WTC11 (cell line): ENCODE data around the gene FBXO15. TPM values are rescaled to one million over a fixed set of nuclear protein-coding genes. Genes with fewer than 3 reads are reported as not detected.

Experiments
- ATAC-seq: fragments of 200-7000 bp; cut with Tn5 transposase; 2 replicates; pipeline ENCODE4 v1.10.0; 2021; ENCODE audit warnings: mild to moderate bottlenecking, moderate library complexity
- CTCF ChIA-PET: fragments of 300-600 bp; sonication (Branson Sonifier 250); formaldehyde crosslinking; loops from one replicate; lab custom pipeline; 2021; ENCODE audit warnings: antibody characterized with exemption; lab: Charles Lee
- POLR2A ChIA-PET: fragments of 350-600 bp; sonication (Branson Sonifier 250); formaldehyde crosslinking; loops from one replicate; lab custom pipeline; 2021; ENCODE audit warnings: antibody characterized with exemption; lab: Charles Lee
- DNase-seq: peaks from one replicate; pipeline ENCODE4 v3.0.0; 2021; ENCODE audit warnings: low spot score
- H3K27ac Mint-ChIP-seq: 2 replicates; pipeline ENCODE4 v1.8.0; 2021; ENCODE audit warnings: mixed read lengths
- H3K27me3 Mint-ChIP-seq: 2 replicates; pipeline ENCODE4 v1.8.0; 2021; ENCODE audit warnings: low read depth, mild to moderate bottlenecking, moderate library complexity, mixed read lengths
- H3K36me3 Mint-ChIP-seq: 2 replicates; pipeline ENCODE4 v1.8.0; 2021; ENCODE audit warnings: mixed read lengths
- H3K4me1 Mint-ChIP-seq: 2 replicates; pipeline ENCODE4 v1.8.0; 2022; ENCODE audit warnings: mixed read lengths
- H3K4me3 Mint-ChIP-seq: 2 replicates; pipeline ENCODE4 v1.8.0; 2021; ENCODE audit warnings: mild to moderate bottlenecking, moderate library complexity, mixed read lengths
- H3K9me3 Mint-ChIP-seq: 2 replicates; pipeline ENCODE4 v1.8.0; 2021; ENCODE audit warnings: mixed read lengths
- ATF1 ChIP-seq: sonication (generic); formaldehyde crosslinking; IDR thresholded peaks from 2 replicates; pipeline ENCODE4 v1.8.1; 2023; ENCODE audit warnings: mild to moderate bottlenecking, moderate library complexity, missing genetic modification reagents
- ERG ChIP-seq: fragments of 250-450 bp; sonication (Bioruptor Pico); IDR thresholded peaks from 2 replicates; pipeline ENCODE4 v1.8.0; 2021; ENCODE audit warnings: mild to moderate bottlenecking
- FOXJ3 ChIP-seq: sonication (generic); formaldehyde crosslinking; IDR thresholded peaks from 2 replicates; pipeline ENCODE4 v1.9.0; 2021; ENCODE audit warnings: missing genetic modification reagents, mild to moderate bottlenecking, borderline replicate concordance
- FOXK1 ChIP-seq: sonication (generic); formaldehyde crosslinking; IDR thresholded peaks from 2 replicates; pipeline ENCODE4 v1.8.0; 2022; ENCODE audit warnings: mild to moderate bottlenecking, moderate library complexity, missing genetic modification reagents
- GTF2I ChIP-seq: fragments of 250-450 bp; sonication (Bioruptor Pico); conservative IDR thresholded peaks from 2 replicates; pipeline ENCODE4 v1.4.0; 2021; ENCODE audit warnings: mild to moderate bottlenecking
- HMGA2 ChIP-seq: fragments of 250-450 bp; sonication (Bioruptor Pico); IDR thresholded peaks from 2 replicates; pipeline ENCODE4 v1.4.0; 2021; ENCODE audit warnings: mild to moderate bottlenecking, moderate library complexity
- IRF1 ChIP-seq: sonication (generic); formaldehyde crosslinking; IDR thresholded peaks from 2 replicates; pipeline ENCODE4 v1.8.0; 2023; ENCODE audit warnings: missing genetic modification reagents
- MXD4 ChIP-seq: fragments of 250-450 bp; sonication (Bioruptor Pico); IDR thresholded peaks from 2 replicates; pipeline ENCODE4 v1.8.0; 2021; ENCODE audit warnings: mild to moderate bottlenecking, moderate library complexity, borderline replicate concordance
- MYBL2 ChIP-seq: sonication (generic); formaldehyde crosslinking; IDR thresholded peaks from 2 replicates; pipeline ENCODE4 v1.8.1; 2023; ENCODE audit warnings: mild to moderate bottlenecking, moderate library complexity, missing genetic modification reagents
- NFATC4 ChIP-seq: fragments of 250-450 bp; sonication (Bioruptor Pico); IDR thresholded peaks from 2 replicates; pipeline ENCODE4 v1.9.0; 2021; ENCODE audit warnings: mild to moderate bottlenecking
- NFYB ChIP-seq: sonication (generic); formaldehyde crosslinking; conservative IDR thresholded peaks from 2 replicates; pipeline ENCODE4 v1.8.0; 2022; ENCODE audit warnings: low read depth, missing genetic modification reagents
- PRDM15 ChIP-seq: sonication (generic); formaldehyde crosslinking; IDR thresholded peaks from 2 replicates; pipeline ENCODE4 v1.8.0; 2022; ENCODE audit warnings: missing genetic modification reagents
- RELA ChIP-seq: sonication (generic); formaldehyde crosslinking; IDR thresholded peaks from 2 replicates; pipeline ENCODE4 v1.8.1; 2022; ENCODE audit warnings: missing genetic modification reagents, mild to moderate bottlenecking, borderline replicate concordance
- SOX15 ChIP-seq: fragments of 250-450 bp; sonication (Bioruptor Pico); IDR thresholded peaks from 2 replicates; pipeline ENCODE4 v1.9.0; 2021; ENCODE audit warnings: mild to moderate bottlenecking
- SP1 ChIP-seq: sonication (generic); formaldehyde crosslinking; conservative IDR thresholded peaks from 2 replicates; pipeline ENCODE4 v1.8.1; 2022; ENCODE audit warnings: missing genetic modification reagents
- TP53 ChIP-seq: sonication (generic); formaldehyde crosslinking; IDR thresholded peaks from 2 replicates; pipeline ENCODE4 v1.8.1; 2023; ENCODE audit warnings: mild to moderate bottlenecking, missing genetic modification reagents
- ZBTB43 ChIP-seq: sonication (generic); formaldehyde crosslinking; IDR thresholded peaks from 2 replicates; pipeline ENCODE4 v1.8.1; 2023; ENCODE audit warnings: mild to moderate bottlenecking, missing genetic modification reagents
- ZNF396 ChIP-seq: fragments of 250-450 bp; sonication (Bioruptor Pico); IDR thresholded peaks from 2 replicates; pipeline ENCODE4 v1.8.0; 2021; ENCODE audit warnings: mild to moderate bottlenecking, moderate library complexity, borderline replicate concordance
- ZNF423 ChIP-seq: fragments of 250-450 bp; sonication (Bioruptor Pico); IDR thresholded peaks from 2 replicates; pipeline ENCODE4 v2.1.2; 2022; ENCODE audit warnings: mild to moderate bottlenecking, moderate library complexity
- total RNA-seq: library from RNA; stranded (reverse); gene quantifications from 3 replicates; pipeline ENCODE4 v1.2.3, GENCODE V29; 2021
- TF ChIP-seq, protein P1 (sequence below): fragments of 250-450 bp; sonication (Bioruptor Pico); IDR thresholded peaks from 2 replicates; pipeline ENCODE4 v1.9.0; 2021; ENCODE audit warnings: mild to moderate bottlenecking, borderline replicate concordance
- TF ChIP-seq, protein P2 (sequence below): fragments of 200-600 bp; IDR thresholded peaks from 2 replicates; pipeline ENCODE4 v1.8.0; 2022; ENCODE audit warnings: antibody characterized with exemption

FBXO15 gene
- total RNA-seq, 1 experiment from 2014 or later: 0.96 TPM

DNA sequence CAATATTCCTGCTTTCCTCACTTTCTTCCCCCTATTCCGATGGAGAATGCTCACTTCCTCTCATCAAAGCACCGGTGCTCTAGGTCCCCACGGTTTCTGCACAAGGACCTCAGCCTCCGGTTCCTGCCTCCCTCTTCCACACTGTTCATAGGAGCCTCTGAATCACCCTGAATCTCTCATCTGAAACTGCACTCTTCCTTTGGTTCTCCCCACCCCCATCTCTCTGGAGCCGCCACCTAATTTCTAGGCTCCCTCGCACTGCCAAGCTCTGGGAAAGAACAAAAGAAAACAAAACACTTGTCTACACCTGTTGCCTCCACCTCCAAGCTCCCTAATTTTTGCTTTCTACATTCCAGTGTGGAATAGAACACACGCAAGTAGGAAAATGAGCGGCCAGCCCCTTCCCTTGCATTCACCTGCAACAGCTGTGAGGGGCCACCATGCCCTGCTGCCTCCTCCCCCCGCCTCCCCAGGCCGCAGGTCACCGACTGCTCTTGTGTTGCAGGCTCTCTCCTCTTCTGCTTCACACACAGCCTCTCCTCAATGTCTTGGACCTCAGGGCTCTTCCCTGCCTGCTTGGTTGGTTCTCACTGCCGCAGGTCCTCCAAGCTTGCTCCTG lies 9.6 kb downstream of the FBXO15 start:
- ATAC-seq (no peak), DNase-seq (no peak)
- H3K27ac Mint-ChIP-seq: no peak overlapping the region
- H3K4me3 Mint-ChIP-seq: no peak overlapping the region
- H3K27me3 Mint-ChIP-seq: peaks cover 4% of the 10 kb centered on the region
- no peak for TF ChIP-seq NFYB (CRISPR knock-in tag)
- TF ChIP-seq IRF1 (CRISPR knock-in tag): no peak
- no peak for TF ChIP-seq FOXK1
- TF ChIP-seq RELA (CRISPR knock-in tag): no peak
- no peak for TF ChIP-seq FOXJ3
- TF ChIP-seq, protein P1, sequence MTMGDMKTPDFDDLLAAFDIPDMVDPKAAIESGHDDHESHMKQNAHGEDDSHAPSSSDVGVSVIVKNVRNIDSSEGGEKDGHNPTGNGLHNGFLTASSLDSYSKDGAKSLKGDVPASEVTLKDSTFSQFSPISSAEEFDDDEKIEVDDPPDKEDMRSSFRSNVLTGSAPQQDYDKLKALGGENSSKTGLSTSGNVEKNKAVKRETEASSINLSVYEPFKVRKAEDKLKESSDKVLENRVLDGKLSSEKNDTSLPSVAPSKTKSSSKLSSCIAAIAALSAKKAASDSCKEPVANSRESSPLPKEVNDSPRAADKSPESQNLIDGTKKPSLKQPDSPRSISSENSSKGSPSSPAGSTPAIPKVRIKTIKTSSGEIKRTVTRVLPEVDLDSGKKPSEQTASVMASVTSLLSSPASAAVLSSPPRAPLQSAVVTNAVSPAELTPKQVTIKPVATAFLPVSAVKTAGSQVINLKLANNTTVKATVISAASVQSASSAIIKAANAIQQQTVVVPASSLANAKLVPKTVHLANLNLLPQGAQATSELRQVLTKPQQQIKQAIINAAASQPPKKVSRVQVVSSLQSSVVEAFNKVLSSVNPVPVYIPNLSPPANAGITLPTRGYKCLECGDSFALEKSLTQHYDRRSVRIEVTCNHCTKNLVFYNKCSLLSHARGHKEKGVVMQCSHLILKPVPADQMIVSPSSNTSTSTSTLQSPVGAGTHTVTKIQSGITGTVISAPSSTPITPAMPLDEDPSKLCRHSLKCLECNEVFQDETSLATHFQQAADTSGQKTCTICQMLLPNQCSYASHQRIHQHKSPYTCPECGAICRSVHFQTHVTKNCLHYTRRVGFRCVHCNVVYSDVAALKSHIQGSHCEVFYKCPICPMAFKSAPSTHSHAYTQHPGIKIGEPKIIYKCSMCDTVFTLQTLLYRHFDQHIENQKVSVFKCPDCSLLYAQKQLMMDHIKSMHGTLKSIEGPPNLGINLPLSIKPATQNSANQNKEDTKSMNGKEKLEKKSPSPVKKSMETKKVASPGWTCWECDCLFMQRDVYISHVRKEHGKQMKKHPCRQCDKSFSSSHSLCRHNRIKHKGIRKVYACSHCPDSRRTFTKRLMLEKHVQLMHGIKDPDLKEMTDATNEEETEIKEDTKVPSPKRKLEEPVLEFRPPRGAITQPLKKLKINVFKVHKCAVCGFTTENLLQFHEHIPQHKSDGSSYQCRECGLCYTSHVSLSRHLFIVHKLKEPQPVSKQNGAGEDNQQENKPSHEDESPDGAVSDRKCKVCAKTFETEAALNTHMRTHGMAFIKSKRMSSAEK (CRISPR knock-in tag): no peak
- TF ChIP-seq TP53: no peak
- no peak for TF ChIP-seq ERG (CRISPR knock-in tag)
- peaks cover 15% of the 10 kb centered on the region; the same call in 1 of the 2 replicates for H3K4me1 Mint-ChIP-seq
- ChIA-PET POLR2A (interaction anchor here (0.5 kb wide), 1 partner anchor 1289 kb away, joined by 3 read pairs; no protein-coding TSS in a partner anchor), CTCF (interaction anchor here (1.1 to 2.3 kb wide), 3 partner anchors 11 to 56 kb away, joined by 3 to 9 read pairs (median 7); no protein-coding TSS in a partner anchor)
- H3K9me3 Mint-ChIP-seq: 0 out of 2 replicates have a peak, but pooled peaks cover 3% of the 10 kb centered on the region
- H3K36me3 Mint-ChIP-seq: no peaks in the 10 kb centered on the region

- DNase-seq: no peak
- no peak overlapping the region for H3K27ac Mint-ChIP-seq
- ChIA-PET CTCF (interaction anchor here (2.0 kb wide), 1 partner anchor 50 kb away, joined by 6 read pairs; no protein-coding TSS in a partner anchor), POLR2A (no interaction called here)
- ATAC-seq: no peak
- no peaks in the 10 kb centered on the region for H3K36me3 Mint-ChIP-seq
- H3K4me3 Mint-ChIP-seq: no peak overlapping the region
- no peaks in the 10 kb centered on the region for H3K27me3 Mint-ChIP-seq
- H3K9me3 Mint-ChIP-seq: 0 out of 2 replicates have a peak, but pooled peaks cover 3% of the 10 kb centered on the region
- peaks cover 10% of the 10 kb centered on the region for H3K4me1 Mint-ChIP-seq
- TF ChIP-seq IRF1 (CRISPR knock-in tag) (no peak), SP1 (CRISPR knock-in tag) (no peak), MYBL2 (no peak), HMGA2 (CRISPR knock-in tag) (no peak), TP53 (no peak), ZNF396 (CRISPR knock-in tag) (no peak), MXD4 (CRISPR knock-in tag) (no peak), GTF2I (CRISPR knock-in tag) (no peak), PRDM15 (no peak), ATF1 (CRISPR knock-in tag) (no peak), SOX15 (CRISPR knock-in tag) (no peak), ZBTB43 (CRISPR knock-in tag) (no peak), ZNF423 (CRISPR knock-in tag) (no peak), NFATC4 (CRISPR knock-in tag) (no peak)
- TF ChIP-seq, protein P2, sequence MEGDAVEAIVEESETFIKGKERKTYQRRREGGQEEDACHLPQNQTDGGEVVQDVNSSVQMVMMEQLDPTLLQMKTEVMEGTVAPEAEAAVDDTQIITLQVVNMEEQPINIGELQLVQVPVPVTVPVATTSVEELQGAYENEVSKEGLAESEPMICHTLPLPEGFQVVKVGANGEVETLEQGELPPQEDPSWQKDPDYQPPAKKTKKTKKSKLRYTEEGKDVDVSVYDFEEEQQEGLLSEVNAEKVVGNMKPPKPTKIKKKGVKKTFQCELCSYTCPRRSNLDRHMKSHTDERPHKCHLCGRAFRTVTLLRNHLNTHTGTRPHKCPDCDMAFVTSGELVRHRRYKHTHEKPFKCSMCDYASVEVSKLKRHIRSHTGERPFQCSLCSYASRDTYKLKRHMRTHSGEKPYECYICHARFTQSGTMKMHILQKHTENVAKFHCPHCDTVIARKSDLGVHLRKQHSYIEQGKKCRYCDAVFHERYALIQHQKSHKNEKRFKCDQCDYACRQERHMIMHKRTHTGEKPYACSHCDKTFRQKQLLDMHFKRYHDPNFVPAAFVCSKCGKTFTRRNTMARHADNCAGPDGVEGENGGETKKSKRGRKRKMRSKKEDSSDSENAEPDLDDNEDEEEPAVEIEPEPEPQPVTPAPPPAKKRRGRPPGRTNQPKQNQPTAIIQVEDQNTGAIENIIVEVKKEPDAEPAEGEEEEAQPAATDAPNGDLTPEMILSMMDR: no peak
Observed at GRCh38 chr18:74132201-74132600, 15.4 kb downstream of the FBXO15 start.
